ENCODE measurements around the gene NRG3.

DNA sequence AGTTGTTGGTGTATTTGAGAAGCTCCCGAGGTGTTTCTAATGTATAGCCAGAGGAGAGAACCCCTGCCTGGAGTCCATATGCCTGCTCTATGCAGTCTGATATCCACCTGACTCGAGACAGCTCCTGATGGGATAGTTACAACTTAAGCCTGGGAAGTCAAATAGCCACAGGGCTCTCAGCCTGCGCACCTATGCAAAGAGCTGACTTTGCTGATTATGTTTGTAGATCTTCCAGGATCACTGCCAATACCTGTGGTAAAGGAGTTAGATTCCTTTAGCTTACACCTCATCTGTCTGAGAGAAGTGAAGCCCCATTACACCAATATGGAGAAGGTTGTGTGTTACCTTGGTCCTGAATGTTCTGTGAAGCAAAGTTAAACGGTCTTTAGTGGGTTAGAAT is 1063.3 kb downstream of the NRG3 start:
- TF ChIP-seq EP300 (IDR thresholded peaks at IDR 0.05; ENCODE audit: low read depth), result no peak
- TF ChIP-seq, protein P1, sequence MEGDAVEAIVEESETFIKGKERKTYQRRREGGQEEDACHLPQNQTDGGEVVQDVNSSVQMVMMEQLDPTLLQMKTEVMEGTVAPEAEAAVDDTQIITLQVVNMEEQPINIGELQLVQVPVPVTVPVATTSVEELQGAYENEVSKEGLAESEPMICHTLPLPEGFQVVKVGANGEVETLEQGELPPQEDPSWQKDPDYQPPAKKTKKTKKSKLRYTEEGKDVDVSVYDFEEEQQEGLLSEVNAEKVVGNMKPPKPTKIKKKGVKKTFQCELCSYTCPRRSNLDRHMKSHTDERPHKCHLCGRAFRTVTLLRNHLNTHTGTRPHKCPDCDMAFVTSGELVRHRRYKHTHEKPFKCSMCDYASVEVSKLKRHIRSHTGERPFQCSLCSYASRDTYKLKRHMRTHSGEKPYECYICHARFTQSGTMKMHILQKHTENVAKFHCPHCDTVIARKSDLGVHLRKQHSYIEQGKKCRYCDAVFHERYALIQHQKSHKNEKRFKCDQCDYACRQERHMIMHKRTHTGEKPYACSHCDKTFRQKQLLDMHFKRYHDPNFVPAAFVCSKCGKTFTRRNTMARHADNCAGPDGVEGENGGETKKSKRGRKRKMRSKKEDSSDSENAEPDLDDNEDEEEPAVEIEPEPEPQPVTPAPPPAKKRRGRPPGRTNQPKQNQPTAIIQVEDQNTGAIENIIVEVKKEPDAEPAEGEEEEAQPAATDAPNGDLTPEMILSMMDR (IDR thresholded peaks at IDR 0.05), result no peak

Data from transverse colon (tissue), 3 donors.